ENCODE data around the gene PRH2. TPM values are rescaled to one million over a fixed set of nuclear protein-coding genes. Genes with fewer than 3 reads are reported as not detected.

The PRH2 gene
- total and polyA plus RNA-seq, 9 of the 15 experiments (the other 6 are each of a cell fraction or from before 2014, with no cell fraction given): 0.18 to 0.81 (median 0.24) TPM; not detected in 6

- ATAC-seq (no peak), FAIRE-seq (no peak), DNase-seq (ENCODE audit: extremely low read depth in 1 of 4, low spot score in 3 of 4) (no peak)
- POLR2A ChIA-PET: no interaction called here
- in situ Hi-C loops (cut with MboI): no loop called here
- no peaks in the 10 kb centered on the region for H3K9me3 ChIP-seq (replicated peaks; ENCODE audit: control insufficient read depth, insufficient read depth, low read depth, low read length)
- TF ChIP-seq TARDBP (IDR thresholded peaks at IDR 0.05): no peak
- TF ChIP-seq PHTF2 (CRISPR knock-in tag; IDR thresholded peaks at IDR 0.05): no peak
- TF ChIP-seq LCOR (CRISPR knock-in tag; IDR thresholded peaks at IDR 0.05): no peak
- no peak for TF ChIP-seq ZNF780A (CRISPR knock-in tag; IDR thresholded peaks at IDR 0.05)
- TF ChIP-seq PHB (CRISPR knock-in tag; IDR thresholded peaks at IDR 0.05): no peak
- no peak for TF ChIP-seq FOXA3 (CRISPR knock-in tag; conservative IDR thresholded peaks at IDR 0.05 in 1 of 2, IDR thresholded peaks at IDR 0.05 in 1 of 2)
- no peak for TF ChIP-seq ESRRB (CRISPR knock-in tag; IDR thresholded peaks at IDR 0.05; ENCODE audit: borderline replicate concordance)
- TF ChIP-seq PRPF4 (IDR thresholded peaks at IDR 0.05; ENCODE audit: insufficient read depth, low read depth, low read length, poor library complexity, severe bottlenecking): no peak
- TF ChIP-seq SMARCA5 (IDR thresholded peaks at IDR 0.05): no peak
- no peak for TF ChIP-seq ZNF212 (CRISPR knock-in tag; IDR thresholded peaks at IDR 0.05)
- no peak for TF ChIP-seq TSC22D4 (tag; IDR thresholded peaks at IDR 0.05)
- no peak for TF ChIP-seq ATF7 (IDR thresholded peaks at IDR 0.05)
- no peak for TF ChIP-seq PTBP1 (IDR thresholded peaks at IDR 0.05; ENCODE audit: low read depth, low read length)
- TF ChIP-seq ZNF589 (CRISPR knock-in tag; IDR thresholded peaks at IDR 0.05; ENCODE audit: low read depth): no peak
- TF ChIP-seq NFE2 (IDR thresholded peaks at IDR 0.05; ENCODE audit: low read depth): no peak
- TF ChIP-seq ZBTB8A (IDR thresholded peaks at IDR 0.05; ENCODE audit: partially characterized antibody): no peak
- CTCF ChIA-PET (ENCODE audit: low intra/inter-chr PET ratio): no interaction called here
- intact Hi-C loops (cut with micrococcal nuclease): no loop called here
- H3K4me2 ChIP-seq (ENCODE audit: insufficient read depth, low read length): no peak overlapping the region
- H3K9me1 ChIP-seq (ENCODE audit: control insufficient read depth, insufficient read depth, low read length): no peaks in the 10 kb centered on the region
- H3K9ac ChIP-seq (ENCODE audit: insufficient read depth in 1 of 2, low read depth in 2 of 2, low read length in 2 of 2): no peak overlapping the region
- BruUV-seq (replicated peaks): no TSS peak
- no peaks in the 10 kb centered on the region; a peak in 1 of 5 replicates for H3K4me1 ChIP-seq (replicated peaks in 1 of 2; ENCODE audit: control insufficient read depth in 2 of 2, insufficient read depth in 2 of 2, low read length in 2 of 2)
- no peaks in the 10 kb centered on the region for H3K79me2 ChIP-seq (ENCODE audit: control insufficient read depth, insufficient read depth, low read length)
- H2AFZ ChIP-seq (ENCODE audit: low read depth, low read length): no peak overlapping the region
- H3K27ac ChIP-seq (ENCODE audit: extremely low read depth, low read depth, low read length): no peak overlapping the region
- H3K27me3 ChIP-seq (ENCODE audit: control insufficient read depth in 2 of 2, insufficient read depth in 2 of 2, low read length in 2 of 2): no peaks in the 10 kb centered on the region
- no peaks in the 10 kb centered on the region for H3K36me3 ChIP-seq (ENCODE audit: control insufficient read depth, insufficient read depth, low read length)
- no peaks in the 10 kb centered on the region for H4K20me1 ChIP-seq (replicated peaks; ENCODE audit: control insufficient read depth, insufficient read depth, low read length)
- H3K4me3 ChIP-seq: no peak overlapping the region
- 83% methylated on average over 1 of the region's 1 CpG for WGBS (ENCODE audit: insufficient coverage, low coverage, missing lambda C conversion rate)
Observed at GRCh38 chr12:10900972-10901371, 28.1 kb upstream of the PRH2 start.

Data from K562 (cell line).